GM19025 (cell line): Measurements from ENCODE around the gene MZT1.
"Not testable (repeated sequence)": the region's sequence is repeated elsewhere in the genome, so short reads cannot be mapped to it uniquely, and the experiment has no call there.

Source experiments
- ATAC-seq: cut with Tn5 transposase; IDR thresholded peaks from one replicate; pipeline ENCODE4 v1.9.1; 2021; ENCODE audit warnings: mild to moderate bottlenecking, low read depth, moderate library complexity; ENCODE audit not compliant: unreplicated experiment

MZT1 gene

GRCh38 chr13:72727417-72728289, at the start of gene MZT1, which contains the start of gene BORA:
Gene MZT1, minus strand, starts transcription at chr13:72727629. Its CDS starts 27 bp downstream, at chr13:72727602.
Gene BORA, plus strand, starts transcription at chr13:72727923. Its CDS starts 1,018 bp downstream, at chr13:72728941.
- peak; percentile 96 for ATAC-seq

- no peak for ATAC-seq
Measured at GRCh38 chr13:72774019-72774418, 46.6 kb upstream of the MZT1 start.

- ATAC-seq: no peak
Measured at GRCh38 chr13:72763411-72763810, 36.0 kb upstream of the MZT1 start.

- no peak for ATAC-seq
Measured at GRCh38 chr13:72760189-72760588, 32.8 kb upstream of the MZT1 start.

GRCh38 chr13:72757792-72758535, 30.5 kb upstream of the MZT1 start:
- no peak for ATAC-seq

GRCh38 chr13:72754111-72754510, 26.7 kb upstream of the MZT1 start:
- ATAC-seq: no peak

GRCh38 chr13:72751220-72751619, 23.8 kb upstream of the MZT1 start:
- ATAC-seq: no peak

- ATAC-seq: no peak
Measured at GRCh38 chr13:72745260-72745659, 17.8 kb upstream of the MZT1 start.

GRCh38 chr13:72740015-72740414, 12.6 kb upstream of the MZT1 start:
- ATAC-seq: no peak

- ATAC-seq: no peak
Measured at GRCh38 chr13:72737033-72737432, 9.6 kb upstream of the MZT1 start.

GRCh38 chr13:72728290-72728605, 819 bp upstream of the MZT1 start:
- ATAC-seq: no peak

- peak; percentile 12 for ATAC-seq
Measured at GRCh38 chr13:72726726-72727416, 558 bp downstream of the MZT1 start.

GRCh38 chr13:72726185-72726584, 1.2 kb downstream of the MZT1 start:
- not testable (repeated sequence) for ATAC-seq

- ATAC-seq: no peak
Measured at GRCh38 chr13:72716776-72717175, 10.7 kb downstream of the MZT1 start.

GRCh38 chr13:72700509-72700908, 26.9 kb downstream of the MZT1 start:
- ATAC-seq: no peak

- ATAC-seq: no peak
Measured at GRCh38 chr13:72698164-72698563, 29.3 kb downstream of the MZT1 start.

GRCh38 chr13:72696579-72696978, 30.9 kb downstream of the MZT1 start:
- ATAC-seq: no peak

GRCh38 chr13:72694314-72694713, 33.1 kb downstream of the MZT1 start:
- no peak for ATAC-seq

- ATAC-seq: no peak
Measured at GRCh38 chr13:72693832-72694231, 33.6 kb downstream of the MZT1 start.

GRCh38 chr13:72692884-72693514, 34.4 kb downstream of the MZT1 start:
- no peak for ATAC-seq
